Mesendoderm (in vitro differentiated cells): ENCODE measurements around the gene SHFL.
A peak's percentile ranks its signal among the peaks of the same experiment; 100 is the strongest.

Experiments
- DNase-seq: peaks from one replicate; pipeline ENCODE4 v3.0.0; 2013
- H2AK5ac ChIP-seq: 2 replicates; pipeline ENCODE4 v1.6.1; 2013; ENCODE audit warnings: low read length, inconsistent platforms
- H2BK120ac ChIP-seq: 2 replicates; pipeline ENCODE4 v1.6.1; 2013; ENCODE audit warnings: low read depth, mild to moderate bottlenecking, low read length, moderate library complexity, mixed read lengths
- H2BK15ac ChIP-seq: replicated peaks from 2 replicates; pipeline ENCODE4 v1.6.1; 2013; ENCODE audit warnings: low read depth, mild to moderate bottlenecking, moderate library complexity
- H2BK5ac ChIP-seq: 2 replicates; pipeline ENCODE4 v1.6.1; 2013; ENCODE audit warnings: low read length, inconsistent platforms
- H3K18ac ChIP-seq: 2 replicates; pipeline ENCODE4 v1.6.1; 2013; ENCODE audit warnings: mild to moderate bottlenecking, low read length, mixed read lengths
- H3K23ac ChIP-seq: one replicate; pipeline ENCODE4 v1.6.1; 2013; ENCODE audit warnings: low read length
- H3K27ac ChIP-seq: 2 replicates; pipeline ENCODE4 v1.5.1; 2013; ENCODE audit warnings: low read depth, mild to moderate bottlenecking, inconsistent platforms, low read length, moderate library complexity
- H3K27me3 ChIP-seq: 2 replicates; pipeline ENCODE4 v1.6.1; 2013; ENCODE audit warnings: low read length, control low read depth, mild to moderate bottlenecking, inconsistent platforms; ENCODE audit not compliant: insufficient read depth, poor library complexity
- H3K36me3 ChIP-seq: 2 replicates; pipeline ENCODE4 v1.6.1; 2013; ENCODE audit warnings: low read length, inconsistent platforms; ENCODE audit not compliant: control insufficient read depth, insufficient read depth
- H3K4ac ChIP-seq: one replicate; pipeline ENCODE4 v1.6.1; 2013; ENCODE audit warnings: low read depth, mild to moderate bottlenecking, low read length, moderate library complexity
- H3K4me1 ChIP-seq: 2 replicates; pipeline ENCODE4 v1.6.1; 2013; ENCODE audit warnings: low read depth, low read length, inconsistent platforms; ENCODE audit not compliant: control insufficient read depth
- H3K4me2 ChIP-seq: 2 replicates; pipeline ENCODE4 v1.6.1; 2013; ENCODE audit warnings: low read length
- H3K4me3 ChIP-seq: 2 replicates; pipeline ENCODE4 v1.5.1; 2013; ENCODE audit warnings: mild to moderate bottlenecking, low read length
- H3K56ac ChIP-seq: one replicate; pipeline ENCODE4 v1.6.1; 2013; ENCODE audit warnings: low read length
- H3K79me1 ChIP-seq: 2 replicates; pipeline ENCODE4 v1.6.1; 2013; ENCODE audit warnings: low read length, inconsistent platforms
- H3K79me2 ChIP-seq: 2 replicates; pipeline ENCODE4 v1.6.1; 2013; ENCODE audit warnings: mild to moderate bottlenecking, low read length; ENCODE audit not compliant: control insufficient read depth, insufficient read depth
- H3K9ac ChIP-seq: 2 replicates; pipeline ENCODE4 v1.6.1; 2013; ENCODE audit warnings: low read length, inconsistent platforms
- H4K5ac ChIP-seq: one replicate; pipeline ENCODE4 v1.6.1; 2013; ENCODE audit warnings: low read length
- H4K8ac ChIP-seq: one replicate; pipeline ENCODE4 v1.6.1; 2013; ENCODE audit warnings: low read depth, mild to moderate bottlenecking, control low read depth, low read length, moderate library complexity
- WGBS: extraction: QIAGEN DNeasy Blood & Tissue Kit; methylation state at CpG from one replicate; pipeline ENCODE4 v1.1.7; 2013; ENCODE audit warnings: low lambda C conversion rate, missing lambda C conversion rate; ENCODE audit not compliant: insufficient coverage; ENCODE audit errors: extremely low coverage; 5-methylcytosine and 5-hydroxymethylcytosine counted together

Gene SHFL

GRCh38 chr19:10116085-10116865 is 30.2 kb downstream of the SHFL start:
- Histone ChIP-seq H3K4me1 (peaks cover 1% of the 10 kb centered on the region), H4K5ac (no peak overlapping the region), H3K18ac (no peak overlapping the region), H3K23ac (no peak overlapping the region), H2AK5ac (no peak overlapping the region), H3K36me3 (peaks cover 10% of the 10 kb centered on the region), H3K4me2 (no peak overlapping the region), H3K56ac (no peak overlapping the region), H2BK5ac (no peak overlapping the region), H2BK15ac (no peak overlapping the region), H2BK120ac (no peak overlapping the region), H4K8ac (no peak overlapping the region), H3K4me3 (no peak overlapping the region), H3K79me2 (peaks cover 11% of the 10 kb centered on the region), H3K27me3 (no peaks in the 10 kb centered on the region), H3K79me1 (peaks cover 11% of the 10 kb centered on the region), H3K27ac (no peak overlapping the region), H3K9ac (no peak overlapping the region), H3K4ac (no peak overlapping the region)
- peak; percentile 22 for DNase-seq
- no CpG with 5 or more reads among the region's 35 CpGs for WGBS

- DNase-seq: no peak
- H3K4ac ChIP-seq: no peak overlapping the region
- H3K23ac ChIP-seq: no peak overlapping the region
- H4K5ac ChIP-seq: no peak overlapping the region
- H2BK5ac ChIP-seq: no peak overlapping the region
- peaks cover 11% of the 10 kb centered on the region for H3K79me1 ChIP-seq
- H3K4me3 ChIP-seq: no peak overlapping the region
- H3K56ac ChIP-seq: no peak overlapping the region
- no peak overlapping the region for H3K27ac ChIP-seq
- H4K8ac ChIP-seq: no peak overlapping the region
- H2BK15ac ChIP-seq: no peak overlapping the region
- H3K4me2 ChIP-seq: no peak overlapping the region
- peaks cover 11% of the 10 kb centered on the region for H3K79me2 ChIP-seq
- peaks cover 10% of the 10 kb centered on the region for H3K36me3 ChIP-seq
- H2BK120ac ChIP-seq: no peak overlapping the region
- H3K27me3 ChIP-seq: no peaks in the 10 kb centered on the region
- peaks cover 1% of the 10 kb centered on the region for H3K4me1 ChIP-seq
- H3K9ac ChIP-seq: no peak overlapping the region
- H3K18ac ChIP-seq: no peak overlapping the region
- H2AK5ac ChIP-seq: no peak overlapping the region
- WGBS: no CpG with 5 or more reads among the region's 21 CpGs
Measured at GRCh38 chr19:10116866-10117616, 30.9 kb downstream of the SHFL start.

- Histone ChIP-seq H3K4me1 (peaks cover 1% of the 10 kb centered on the region), H3K4me2 (peak overlapping the region; percentile 82), H4K5ac (no peak overlapping the region), H3K4ac (no peak overlapping the region), H3K36me3 (peaks cover 10% of the 10 kb centered on the region), H2BK15ac (no peak overlapping the region), H4K8ac (no peak overlapping the region), H2BK120ac (no peak overlapping the region), H3K79me2 (peaks cover 11% of the 10 kb centered on the region), H3K56ac (peak overlapping the region; percentile 98), H3K27me3 (no peaks in the 10 kb centered on the region), H3K27ac (no peak overlapping the region), H3K23ac (no peak overlapping the region), H2AK5ac (peak overlapping the region; percentile 48), H3K79me1 (peaks cover 11% of the 10 kb centered on the region), H3K18ac (no peak overlapping the region), H3K9ac (peak overlapping the region; percentile 93), H2BK5ac (no peak overlapping the region), H3K4me3 (peak overlapping the region; percentile 87)
- peak; percentile 45 for DNase-seq
- WGBS: no CpG with 5 or more reads among the region's 12 CpGs
Measured at GRCh38 chr19:10118960-10119359, 32.8 kb downstream of the SHFL start.

- no peak overlapping the region for H4K8ac ChIP-seq
- H3K27me3 ChIP-seq: no peaks in the 10 kb centered on the region
- H3K4ac ChIP-seq: no peak overlapping the region
- H3K79me1 ChIP-seq: peaks cover 11% of the 10 kb centered on the region
- no peak for DNase-seq
- H3K36me3 ChIP-seq: peaks cover 9% of the 10 kb centered on the region
- H2AK5ac ChIP-seq: no peak overlapping the region
- no peak overlapping the region for H2BK120ac ChIP-seq
- H3K4me3 ChIP-seq: no peak overlapping the region
- H3K18ac ChIP-seq: no peak overlapping the region
- H3K23ac ChIP-seq: no peak overlapping the region
- H2BK5ac ChIP-seq: no peak overlapping the region
- no peak overlapping the region for H3K27ac ChIP-seq
- peaks cover 1% of the 10 kb centered on the region for H3K4me1 ChIP-seq
- H2BK15ac ChIP-seq: no peak overlapping the region
- no peak overlapping the region for H4K5ac ChIP-seq
- H3K9ac ChIP-seq: no peak overlapping the region
- no peak overlapping the region for H3K4me2 ChIP-seq
- no CpG with 5 or more reads among the region's 9 CpGs for WGBS
- H3K79me2 ChIP-seq: peaks cover 11% of the 10 kb centered on the region
- no peak overlapping the region for H3K56ac ChIP-seq
Measured at GRCh38 chr19:10120538-10121189, 34.5 kb downstream of the SHFL start.

- Histone ChIP-seq H3K18ac (no peak overlapping the region), H2BK15ac (no peak overlapping the region), H2AK5ac (no peak overlapping the region), H3K27me3 (no peaks in the 10 kb centered on the region), H3K4me2 (no peak overlapping the region), H2BK120ac (no peak overlapping the region), H3K23ac (no peak overlapping the region), H3K36me3 (peaks cover 5% of the 10 kb centered on the region), H4K8ac (no peak overlapping the region), H3K4ac (no peak overlapping the region), H3K4me3 (no peak overlapping the region), H3K79me1 (peaks cover 11% of the 10 kb centered on the region), H4K5ac (no peak overlapping the region), H2BK5ac (no peak overlapping the region), H3K4me1 (peaks cover 1% of the 10 kb centered on the region), H3K56ac (no peak overlapping the region), H3K9ac (no peak overlapping the region), H3K79me2 (peaks cover 11% of the 10 kb centered on the region), H3K27ac (no peak overlapping the region)
- DNase-seq: no peak
- no CpG with 5 or more reads among the region's 6 CpGs for WGBS
Measured at GRCh38 chr19:10122045-10122444, 35.9 kb downstream of the SHFL start.
